NCI-H446 (cell line): ENCODE data around the gene PRRX1.

Source experiments
- DNase-seq, 2 experiments: peaks; one replicate each; lab custom pipeline; 2025; lab: John Stamatoyannopoulos, UW

Gene PRRX1

DNA sequence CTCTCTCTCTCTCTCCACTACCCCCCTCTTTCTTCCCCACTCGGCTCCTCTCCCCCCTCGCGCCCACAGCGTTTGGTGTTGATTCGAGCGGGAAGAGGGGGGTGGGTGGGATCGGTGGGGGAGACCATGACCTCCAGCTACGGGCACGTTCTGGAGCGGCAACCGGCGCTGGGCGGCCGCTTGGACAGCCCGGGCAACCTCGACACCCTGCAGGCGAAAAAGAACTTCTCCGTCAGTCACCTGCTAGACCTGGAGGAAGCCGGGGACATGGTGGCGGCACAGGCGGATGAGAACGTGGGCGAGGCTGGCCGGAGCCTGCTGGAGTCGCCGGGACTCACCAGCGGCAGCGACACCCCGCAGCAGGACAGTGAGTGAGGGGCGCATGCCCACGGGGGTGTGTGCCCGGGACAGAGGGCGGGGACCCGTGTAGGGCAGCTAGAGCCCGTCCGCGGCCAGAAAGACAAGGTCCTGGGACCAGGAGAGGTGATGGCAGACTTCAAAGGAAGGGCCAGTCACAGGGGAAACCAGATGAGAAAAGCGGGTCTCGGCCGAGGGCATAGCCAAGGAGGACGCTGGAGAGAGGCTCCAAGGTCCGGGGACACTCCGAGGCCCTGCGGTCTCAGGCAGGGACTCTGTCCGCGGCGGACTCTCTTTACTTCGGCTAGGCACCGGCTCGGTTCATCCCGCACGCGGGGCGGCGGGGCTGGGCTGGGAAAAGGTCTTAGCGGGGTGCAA is at the start of gene PRRX1:
PRRX1 (plus strand) TSS at position 39 of the 735 bp plus-strand sequence; CDS start at position 127, 88 bp downstream.
- no peak for DNase-seq

DNA sequence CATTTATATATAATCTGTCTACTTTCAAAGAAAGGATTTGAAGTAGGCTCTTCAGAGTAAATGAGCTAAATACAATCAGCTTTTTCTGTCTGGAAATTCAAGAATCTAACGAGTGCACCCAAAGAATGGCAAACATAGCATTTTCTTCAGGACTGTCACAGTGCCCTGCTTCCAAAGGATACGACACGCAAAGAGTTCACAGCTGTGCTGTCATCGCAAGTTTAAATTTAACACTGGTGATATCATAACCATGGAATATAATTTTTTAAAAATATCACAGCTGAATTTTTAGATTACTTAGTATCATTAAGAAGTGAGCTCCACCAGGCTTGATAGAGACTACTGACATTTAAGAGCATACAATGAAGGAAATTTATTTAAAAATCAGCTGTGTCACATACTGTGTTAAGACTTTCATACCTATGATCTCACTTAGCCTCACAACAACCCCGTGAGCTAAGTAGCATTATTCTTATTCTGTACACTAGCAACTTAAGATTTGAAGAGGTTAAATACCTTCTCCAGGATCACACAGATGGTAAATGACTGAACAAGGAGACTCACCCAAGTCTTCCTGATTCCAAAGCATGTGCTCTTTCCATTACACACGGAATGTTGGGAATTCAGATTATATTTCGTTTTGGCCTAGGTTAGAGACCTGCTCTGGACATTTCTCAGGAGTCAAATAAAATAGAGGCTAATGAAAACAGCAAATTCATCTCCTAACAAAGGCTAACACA is 46.2 kb upstream of the PRRX1 start:
- DNase-seq: no peak

DNA sequence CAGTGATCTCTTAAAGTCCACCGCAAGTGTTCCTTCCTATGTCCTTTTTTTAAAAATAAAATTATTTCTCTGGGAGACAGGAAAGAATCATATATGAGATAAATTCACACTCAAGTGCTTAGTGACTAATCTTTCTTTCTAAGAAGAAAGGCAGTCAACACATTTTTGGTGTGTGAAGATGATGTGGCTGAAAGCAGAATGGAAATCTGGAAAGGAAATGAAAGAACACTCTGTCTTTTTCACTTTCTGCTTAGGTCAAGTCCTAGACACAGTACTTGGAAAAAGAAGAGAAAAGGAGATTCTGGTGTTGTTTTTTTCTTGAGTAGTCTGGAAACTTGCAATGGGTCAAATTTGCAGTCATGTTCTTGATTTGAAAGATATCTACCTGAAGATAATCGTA is 45.5 kb upstream of the PRRX1 start:
- no peak for DNase-seq

DNA sequence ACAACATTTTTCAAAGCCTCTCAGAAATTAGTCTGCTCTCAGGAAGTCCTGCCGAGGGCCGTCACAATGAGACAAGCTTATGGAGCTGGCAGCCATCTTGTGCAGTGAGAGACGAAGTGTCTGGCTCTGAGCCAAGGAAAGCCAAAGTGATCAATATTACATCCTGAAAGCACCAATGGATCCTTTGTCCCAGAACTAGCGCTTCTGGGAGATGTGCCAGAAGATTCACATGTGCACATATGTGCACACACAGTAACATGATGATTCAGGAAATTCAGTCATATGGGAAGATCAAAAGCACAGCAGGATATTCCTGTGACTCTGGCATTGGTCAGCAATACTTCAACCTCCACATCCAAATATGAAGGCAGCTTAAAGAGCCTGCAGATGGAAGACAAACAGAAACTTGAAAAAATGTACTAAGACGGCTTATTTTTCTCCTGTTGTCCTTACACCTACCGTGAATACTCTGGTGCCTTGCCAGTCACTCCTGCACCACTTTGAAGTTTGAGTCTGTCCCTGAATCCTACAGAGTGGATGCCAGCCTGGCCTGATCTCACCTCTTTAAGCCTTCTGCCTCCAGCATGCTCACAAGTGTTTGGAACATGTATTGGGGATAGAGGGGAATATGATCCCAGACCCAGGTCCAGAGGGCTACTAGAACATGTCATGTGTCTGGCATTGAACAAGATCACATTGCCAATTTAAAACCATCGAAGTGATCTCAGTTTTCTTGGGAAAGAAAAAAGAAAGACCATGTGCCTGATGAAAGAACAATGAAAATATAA is 44.5 kb upstream of the PRRX1 start:
- peak; percentile 97 to 99 for DNase-seq

DNA sequence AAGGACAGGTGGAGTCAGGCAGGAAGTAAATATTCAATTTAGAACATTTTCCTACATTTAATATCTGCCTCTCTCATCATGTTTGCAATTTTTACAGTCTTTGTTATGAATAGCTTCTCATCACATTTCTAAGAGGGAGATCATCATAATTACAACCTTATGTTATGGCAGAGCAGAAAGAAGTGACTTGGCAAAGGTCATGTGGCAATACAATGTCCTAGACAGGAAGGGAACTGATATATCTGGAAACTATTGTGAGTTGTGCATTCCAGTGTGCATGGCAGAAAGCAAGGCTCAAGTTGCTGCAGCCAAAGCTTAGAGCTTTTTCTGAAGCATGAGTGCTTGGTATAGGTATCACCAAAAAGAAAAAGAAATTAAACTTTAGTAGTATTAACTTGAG is 43.8 kb upstream of the PRRX1 start:
- DNase-seq: peak in 1 of 2 experiments; percentile 45

DNA sequence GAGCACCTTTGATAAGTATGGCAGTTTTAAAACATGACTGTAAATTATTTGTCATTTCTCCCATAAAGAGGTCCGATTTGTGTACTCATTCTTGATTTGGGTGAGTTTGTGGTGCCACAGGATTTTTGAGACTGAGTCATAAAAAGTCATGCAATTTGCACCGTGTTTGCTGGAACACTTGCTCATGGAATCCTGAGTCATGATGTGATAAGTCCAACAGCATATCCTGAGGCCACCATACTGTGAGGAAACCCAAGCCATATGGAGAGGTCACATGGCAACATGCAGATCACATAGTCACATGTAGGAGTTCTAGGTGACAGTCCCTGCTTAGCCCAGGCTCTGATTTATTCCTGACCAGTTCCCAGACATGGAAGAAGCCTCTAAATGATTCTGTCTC is 40.8 kb upstream of the PRRX1 start:
- no peak for DNase-seq

DNA sequence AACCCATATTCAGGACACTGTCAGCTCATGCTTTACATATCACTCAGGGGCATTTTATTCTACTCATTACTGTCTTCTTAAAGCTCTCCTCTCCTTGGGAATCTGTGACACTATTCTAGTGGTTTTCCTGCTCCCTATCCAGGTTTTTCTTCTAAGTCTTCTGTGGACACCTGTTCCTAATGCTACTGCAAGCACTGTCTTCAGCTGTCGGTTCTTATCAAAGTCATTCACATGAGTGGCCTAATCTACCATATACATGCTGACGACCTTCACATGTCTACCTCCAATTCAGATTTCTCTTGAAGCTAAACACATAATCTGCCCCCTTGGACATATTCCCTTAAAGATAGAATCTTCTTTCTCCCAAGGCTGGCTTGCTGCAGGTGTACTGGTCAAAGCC is 39.8 kb upstream of the PRRX1 start:
- no peak for DNase-seq

DNA sequence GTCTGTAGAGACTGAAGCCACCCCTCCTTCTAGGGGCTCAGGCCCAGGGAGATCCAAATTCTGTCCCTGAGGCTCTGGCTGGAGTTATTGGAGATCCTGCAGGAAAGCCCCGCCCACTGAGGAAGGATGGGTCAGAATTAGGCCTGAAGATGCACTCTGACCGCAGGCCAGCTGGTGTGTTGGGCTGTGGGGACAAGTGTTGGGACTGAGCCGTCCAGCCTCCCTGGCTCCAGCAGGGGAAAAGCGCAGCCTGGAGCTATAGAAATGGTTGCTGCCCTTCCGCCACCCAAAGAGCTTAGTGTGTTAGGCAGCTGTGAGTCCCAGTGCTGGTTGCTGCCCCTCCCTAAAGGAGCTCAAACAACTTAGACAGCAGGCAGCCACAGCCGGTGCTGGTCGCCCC is 33.0 kb upstream of the PRRX1 start:
- no peak for DNase-seq

DNA sequence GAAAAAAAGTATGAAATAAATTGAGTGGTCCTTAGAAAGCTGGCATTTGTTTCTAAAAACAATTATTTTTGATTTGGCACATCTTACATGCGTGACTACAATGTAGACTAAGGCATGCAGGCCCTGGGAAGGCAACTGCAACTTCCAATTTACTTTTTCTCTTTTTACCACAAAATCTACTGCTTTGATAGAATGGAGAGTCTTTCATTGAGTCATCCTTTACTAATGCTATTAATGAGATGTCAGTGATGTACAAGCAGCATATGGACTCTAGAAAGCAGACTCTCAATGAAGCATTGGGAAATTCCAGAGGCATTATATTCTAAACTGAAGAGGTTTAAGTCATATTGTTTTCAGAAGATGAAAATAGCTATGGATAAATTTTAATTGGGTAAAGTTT is 29.6 kb upstream of the PRRX1 start:
- DNase-seq: no peak

DNA sequence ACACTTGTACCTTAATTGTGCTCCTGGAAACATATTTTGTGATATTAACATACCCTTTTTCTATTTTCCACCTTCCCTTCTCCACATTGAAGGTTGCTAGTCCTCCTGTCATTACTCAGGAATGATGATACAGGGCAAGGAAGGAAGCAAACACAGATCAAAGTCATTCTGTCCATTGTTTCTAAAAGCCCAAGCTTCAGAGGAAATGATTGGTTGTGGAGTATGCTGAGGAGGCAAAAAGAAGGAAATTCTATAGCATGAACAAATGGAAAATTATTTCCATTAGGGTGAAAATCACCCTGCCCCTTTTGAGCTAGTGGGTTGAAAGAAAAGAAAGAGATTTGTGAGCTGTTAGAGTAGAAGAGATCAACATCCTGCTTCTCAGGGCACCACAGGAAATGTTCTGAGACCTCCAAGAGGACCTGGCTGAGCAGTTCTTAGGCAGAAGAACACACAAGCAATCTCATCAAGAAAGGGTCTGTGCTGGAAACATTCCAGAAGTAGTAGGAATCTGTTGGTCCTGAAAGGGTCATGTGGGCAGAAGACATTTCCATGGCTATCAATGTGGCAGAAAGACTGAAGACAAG is 29.0 kb upstream of the PRRX1 start:
- DNase-seq: no peak

DNA sequence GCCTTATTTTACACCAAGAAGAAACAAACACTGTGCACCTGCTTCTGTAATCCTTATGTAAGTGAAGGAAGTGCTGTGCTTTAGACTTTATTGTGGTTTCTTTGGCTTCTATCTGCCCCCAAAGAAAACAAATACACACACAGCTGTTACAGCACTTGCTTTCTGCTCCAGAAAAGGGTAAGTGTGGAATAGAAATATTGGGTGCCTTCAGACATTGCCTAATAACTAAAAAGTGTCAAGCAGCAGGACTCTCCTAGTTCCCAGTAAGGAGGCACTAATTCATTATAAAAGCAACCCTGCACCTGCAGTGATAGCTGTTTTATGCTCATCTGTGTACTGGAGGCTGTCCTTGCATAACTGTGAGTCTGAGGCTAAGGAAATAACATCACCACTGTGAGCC is 23.4 kb upstream of the PRRX1 start:
- DNase-seq: no peak

DNA sequence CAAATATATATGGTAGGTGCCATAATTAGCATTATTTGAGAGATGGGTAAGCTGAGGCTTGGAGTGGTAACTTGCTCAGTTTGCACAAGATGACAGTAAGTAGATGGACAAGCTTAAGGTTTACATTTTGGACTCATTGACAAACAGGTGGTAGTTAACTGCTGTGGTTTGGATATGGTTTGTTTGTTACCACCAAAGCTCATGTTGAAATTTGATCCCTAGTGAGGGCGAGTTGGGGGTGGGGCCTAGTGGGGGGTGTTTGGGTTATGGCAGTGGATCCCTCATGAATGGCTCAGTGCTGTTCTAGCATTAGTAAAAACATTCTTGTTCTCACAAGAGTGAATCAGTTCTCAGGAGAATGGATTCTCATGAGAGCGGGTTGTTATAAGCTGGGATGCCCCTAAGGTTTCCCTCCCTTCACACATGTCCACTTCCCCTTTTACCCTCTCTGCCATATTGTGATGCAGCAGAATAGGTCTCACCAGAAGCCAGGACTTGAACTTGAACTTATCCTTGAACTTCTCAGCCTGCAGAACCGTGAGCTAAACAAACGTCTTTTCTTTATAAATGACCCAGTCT is 6.6 kb upstream of the PRRX1 start:
- no peak for DNase-seq

DNA sequence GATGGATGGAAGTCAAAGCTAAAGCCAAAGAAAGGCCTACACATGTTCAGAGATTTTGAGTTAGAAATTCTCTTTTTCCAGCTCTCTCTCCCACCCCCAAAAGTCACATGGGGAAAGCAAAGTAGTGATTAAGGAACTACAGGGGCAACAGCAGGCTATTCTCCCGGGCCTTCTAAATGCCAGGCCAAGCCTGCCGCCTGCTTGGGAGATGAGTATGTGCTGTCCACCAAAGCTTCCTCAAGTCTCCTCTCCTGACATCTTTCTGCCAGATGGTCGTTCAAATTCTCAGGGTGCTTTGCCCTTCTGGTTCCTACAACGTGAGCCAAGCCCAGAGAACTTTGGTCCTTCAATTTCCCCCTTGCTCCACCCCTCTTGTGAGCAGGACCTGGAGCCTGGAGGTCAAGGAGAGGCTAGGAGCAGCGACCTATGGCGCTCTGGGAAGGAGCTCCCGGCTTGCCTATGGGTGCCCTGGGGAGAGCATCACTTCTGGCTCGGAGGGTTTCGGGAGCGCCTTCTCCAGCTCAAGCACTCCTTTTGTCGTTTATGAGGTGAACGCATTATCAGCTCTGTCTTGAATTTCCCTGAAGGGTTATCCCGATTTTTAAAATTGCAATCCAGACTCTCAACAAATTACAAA is 4.4 kb upstream of the PRRX1 start:
- peak in 1 of 2 experiments; percentile 18 for DNase-seq

DNA sequence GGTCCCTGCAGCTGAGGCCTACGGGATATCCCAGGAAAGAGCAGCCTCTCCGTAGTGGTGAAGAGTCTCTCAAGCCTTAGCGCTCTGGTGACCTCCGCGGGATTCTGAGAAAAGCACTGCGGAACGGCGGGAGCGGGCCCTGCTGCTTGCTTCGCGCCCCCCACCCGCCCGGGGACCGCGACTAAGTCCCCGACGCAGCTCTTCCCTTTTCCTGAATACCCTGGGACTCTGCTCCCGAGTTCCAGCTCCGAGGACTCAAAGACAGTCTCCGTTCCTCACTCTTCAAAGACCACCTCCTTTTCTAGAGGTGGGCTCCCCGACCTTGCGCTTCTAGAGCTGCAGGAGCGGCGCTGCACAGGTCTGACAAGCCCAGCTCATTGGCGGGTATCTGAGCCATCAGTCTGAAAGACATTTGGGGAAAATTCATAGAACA is 3.6 kb upstream of the PRRX1 start:
- no peak for DNase-seq

DNA sequence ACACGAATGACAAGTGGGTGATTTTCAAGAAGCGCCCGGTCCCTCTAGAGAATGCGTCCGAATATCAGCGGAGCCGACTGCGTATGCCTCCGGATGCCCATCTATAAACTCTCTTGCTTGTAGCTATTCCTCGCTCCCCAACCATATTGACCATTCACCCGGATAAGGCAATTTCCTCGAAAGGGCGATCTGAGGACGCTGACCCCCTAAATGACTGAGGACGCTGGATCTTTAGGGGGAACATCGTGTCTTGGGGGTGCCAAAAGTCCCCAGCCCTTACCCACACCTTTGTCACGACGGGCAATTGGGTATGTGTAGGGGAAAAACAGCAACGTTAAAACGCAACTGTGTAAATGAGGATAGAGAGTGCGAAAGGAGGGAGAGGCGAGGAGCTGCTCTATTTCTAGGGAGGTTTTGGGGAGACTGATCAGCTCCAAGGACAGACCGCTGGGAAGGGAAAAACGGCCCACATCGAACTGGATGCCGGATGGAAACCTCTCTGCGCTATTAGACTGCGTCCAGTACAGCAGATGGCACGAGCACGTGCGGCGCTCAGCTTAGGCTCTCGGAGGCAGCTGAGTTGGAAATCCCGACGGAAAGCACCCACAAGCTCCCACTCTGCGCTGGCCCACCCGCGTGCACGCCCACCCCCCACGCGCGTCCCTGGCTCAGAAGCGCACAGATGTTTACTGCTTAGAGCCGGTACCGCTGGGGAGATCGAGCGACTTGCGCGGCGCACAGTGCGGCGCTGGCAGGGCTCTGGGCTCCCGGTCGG is 2.9 kb upstream of the PRRX1 start:
- DNase-seq: no peak

DNA sequence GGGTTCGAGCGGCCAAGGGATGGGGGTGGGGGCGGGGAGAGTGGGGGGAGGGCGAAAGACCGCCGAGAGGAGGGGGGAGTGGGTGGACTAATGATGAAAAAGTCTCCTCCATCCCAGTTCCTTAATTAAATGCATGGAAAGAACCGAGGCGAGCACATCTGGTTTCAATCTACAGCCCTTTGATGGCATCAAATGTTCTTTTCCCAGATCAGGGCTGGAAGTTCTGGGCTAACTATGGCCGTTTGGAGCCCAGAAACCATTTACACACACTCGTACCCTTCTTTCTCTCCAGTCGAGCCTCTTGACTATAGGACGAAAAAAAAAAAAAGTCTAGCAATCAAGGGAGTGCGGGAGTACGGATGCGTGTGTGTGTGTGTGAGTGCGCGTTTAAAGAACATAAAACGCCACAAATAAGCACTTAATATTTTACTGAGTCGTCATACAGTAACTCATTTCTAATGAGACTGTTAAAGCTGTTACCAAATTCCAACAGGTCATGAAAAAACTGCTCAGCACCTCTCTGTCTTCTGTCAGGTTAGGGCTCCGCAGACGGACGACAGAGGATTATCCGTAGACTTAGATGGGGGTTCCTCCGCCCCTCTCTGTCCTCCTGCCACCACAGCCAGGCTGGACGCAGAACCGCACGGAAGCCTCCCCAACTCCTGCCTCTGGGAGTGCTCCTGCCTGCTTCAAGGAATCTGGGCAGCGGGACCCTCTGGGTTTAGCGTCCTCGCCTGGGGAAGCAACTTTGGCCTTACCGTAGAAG is 2.1 kb upstream of the PRRX1 start:
- DNase-seq: peak in 1 of 2 experiments; percentile 32

DNA sequence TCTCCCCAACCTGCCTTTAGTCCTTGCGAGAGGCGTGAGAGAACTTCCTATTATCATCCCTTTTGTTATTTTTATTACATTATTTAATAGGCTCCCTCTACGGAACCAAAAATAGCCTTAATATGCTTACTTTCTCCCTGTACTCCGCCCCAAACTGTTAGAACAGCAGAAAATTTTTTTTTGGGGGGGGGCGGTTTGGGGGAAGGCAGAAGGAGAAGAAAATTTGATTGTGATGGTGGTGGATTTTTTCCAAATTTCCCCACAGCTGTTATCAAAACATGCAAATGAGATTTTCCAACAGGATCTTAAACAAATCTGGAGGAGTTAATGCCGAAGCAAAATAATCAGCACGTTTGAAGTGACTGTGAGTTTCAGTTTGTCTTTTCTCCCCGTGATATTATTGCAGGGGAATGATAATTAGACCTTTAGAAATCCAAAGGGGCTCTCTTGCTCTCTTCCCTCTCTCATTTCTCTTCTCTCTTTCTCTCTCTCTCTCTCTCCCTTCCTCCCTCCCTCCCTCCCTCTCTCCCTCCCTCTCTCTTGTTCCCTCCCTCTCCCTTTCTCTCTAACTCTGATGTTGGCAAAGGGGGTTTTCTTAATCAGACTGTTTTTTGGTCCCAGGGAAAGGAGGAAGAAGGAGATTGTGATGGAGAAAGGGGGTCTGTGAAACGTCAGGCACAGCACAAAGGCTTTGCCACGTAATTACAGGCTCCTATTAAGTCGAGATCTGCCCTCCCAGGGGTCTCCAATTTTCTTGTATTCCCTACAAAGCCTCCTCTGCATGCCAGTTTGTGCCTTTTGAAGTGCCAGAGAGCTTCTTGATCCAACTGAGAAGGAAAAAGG is 1.1 kb upstream of the PRRX1 start:
- peak; percentile 50 to 64 for DNase-seq

DNA sequence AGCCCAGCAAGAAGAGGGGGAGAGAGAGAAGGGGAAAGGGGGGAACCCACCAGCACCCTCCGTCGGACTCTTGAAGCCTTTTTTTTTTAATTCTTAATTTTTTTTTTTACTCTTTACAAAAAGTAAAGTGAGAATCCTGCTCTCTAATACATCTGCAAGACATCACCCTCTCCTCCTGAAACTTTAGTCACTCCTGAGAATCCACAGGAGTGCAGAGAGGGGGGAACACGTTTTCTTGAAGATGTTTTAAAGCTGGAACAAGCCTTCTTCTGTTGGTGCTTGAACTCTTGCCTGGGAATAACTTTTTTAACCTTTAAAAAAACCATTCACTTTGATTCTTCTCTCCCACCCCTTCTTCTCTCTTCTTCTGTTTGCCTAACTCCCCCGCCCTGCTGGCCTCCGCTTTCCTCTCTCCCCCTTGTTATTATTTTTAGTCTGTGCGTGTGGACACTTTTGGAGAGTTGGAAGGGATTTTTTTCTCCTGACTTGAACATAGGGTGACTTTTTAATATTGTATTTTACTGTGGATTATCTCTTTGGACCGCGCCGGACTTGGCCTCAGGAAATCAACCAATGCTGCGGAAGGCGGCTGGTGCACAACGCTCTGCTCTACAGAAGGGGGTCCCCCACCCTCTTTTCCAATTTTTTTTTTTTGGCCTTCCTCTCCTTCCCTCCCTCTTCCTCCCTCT is 383 bp upstream of the PRRX1 start:
- DNase-seq: no peak
